Measurements from ENCODE around the gene ZBTB16. TPM values are rescaled to one million over a fixed set of nuclear protein-coding genes. Genes with fewer than 3 reads are reported as not detected.

The ZBTB16 gene, protein sequence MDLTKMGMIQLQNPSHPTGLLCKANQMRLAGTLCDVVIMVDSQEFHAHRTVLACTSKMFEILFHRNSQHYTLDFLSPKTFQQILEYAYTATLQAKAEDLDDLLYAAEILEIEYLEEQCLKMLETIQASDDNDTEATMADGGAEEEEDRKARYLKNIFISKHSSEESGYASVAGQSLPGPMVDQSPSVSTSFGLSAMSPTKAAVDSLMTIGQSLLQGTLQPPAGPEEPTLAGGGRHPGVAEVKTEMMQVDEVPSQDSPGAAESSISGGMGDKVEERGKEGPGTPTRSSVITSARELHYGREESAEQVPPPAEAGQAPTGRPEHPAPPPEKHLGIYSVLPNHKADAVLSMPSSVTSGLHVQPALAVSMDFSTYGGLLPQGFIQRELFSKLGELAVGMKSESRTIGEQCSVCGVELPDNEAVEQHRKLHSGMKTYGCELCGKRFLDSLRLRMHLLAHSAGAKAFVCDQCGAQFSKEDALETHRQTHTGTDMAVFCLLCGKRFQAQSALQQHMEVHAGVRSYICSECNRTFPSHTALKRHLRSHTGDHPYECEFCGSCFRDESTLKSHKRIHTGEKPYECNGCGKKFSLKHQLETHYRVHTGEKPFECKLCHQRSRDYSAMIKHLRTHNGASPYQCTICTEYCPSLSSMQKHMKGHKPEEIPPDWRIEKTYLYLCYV
- total RNA-seq (100 to 1,000 TPM in 2 of 9 donors, 10 to 100 TPM in 7; 15.3 to 130 (median 62.8) TPM), polyA plus RNA-seq (10 to 100 TPM; 44.0 to 86.1 TPM)
- long read RNA-seq, donor 1, full-length matches to known transcripts: 115 of 189 reads
- long read RNA-seq, donor 1, partial matches to known transcripts: 65 of 189 reads
- long read RNA-seq, donor 1, other reads (novel, unspliced or antisense): 9 of 189 reads
- long read RNA-seq, donor 2, full-length matches to known transcripts: 756 of 935 reads
- long read RNA-seq, donor 2, partial matches to known transcripts: 71 of 935 reads
- long read RNA-seq, donor 2, other reads (novel, unspliced or antisense): 108 of 935 reads
- long read RNA-seq, donor 3, full-length matches to known transcripts: 91 of 152 reads
- long read RNA-seq, donor 3, partial matches to known transcripts: 49 of 152 reads
- long read RNA-seq, donor 3, other reads (novel, unspliced or antisense): 12 of 152 reads

- TF ChIP-seq CTCF (IDR thresholded peaks at IDR 0.05) (peak in 11 of 12 donors; percentile 10 to 87 (median 42)), POLR2A (IDR thresholded peaks at IDR 0.05) (peak; percentile 92 to 98)
- Histone ChIP-seq H3K4me1 (peaks cover 14 to 64% (median 48%) of the 10 kb centered on the region in 12 donors), H3K9me3 (no peaks in the 10 kb centered on the region), H3K27me3 (peaks cover 0 to 13% (median 0%) of the 10 kb centered on the region in 9 donors), H3K4me3 (peak within 1 kb of the TSS; percentile 60 to 99 (median 80)), H3K27ac (peak within 1 kb of the TSS; percentile 79 to 100 (median 98)), H3K36me3 (peaks cover 5 to 20% (median 13%) of the 10 kb centered on the region in 9 donors)
- 0 to 2% (median 0%) methylated on average over 12 to 71 of the region's 71 CpGs for WGBS, 4 donors
- DNase-seq: peak; percentile 89 to 95 (median 92)
- peak; percentile 66 to 82 (median 76) for ATAC-seq
- intact Hi-C loops (cut with DNase I): loop anchor here (1.0 to 5.0 kb wide), 9 partner anchors 23 to 203 kb away; no protein-coding TSS in a partner anchor
These were observed at the start of gene ZBTB16 for GRCh38 chr11:114059278-114059983. Gene ZBTB16 (plus strand): TSS chr11:114059711. CDS start chr11:114063301, 3,590 bp downstream.

GRCh38 chr11:114010931-114011330 is 48.6 kb upstream of the ZBTB16 start:
- Histone ChIP-seq H3K36me3 (no peaks in the 10 kb centered on the region), H3K4me1 (no peaks in the 10 kb centered on the region), H3K27ac (no peak overlapping the region), H3K9me3 (no peaks in the 10 kb centered on the region), H3K4me3 (no peak overlapping the region), H3K27me3 (peaks cover 0 to 10% (median 0%) of the 10 kb centered on the region in 9 donors)
- WGBS, 4 donors: 55 to 66% (median 58%) methylated on average over 4 of the region's 4 CpGs
- intact Hi-C loops (cut with DNase I): no loop called here
- ATAC-seq (no peak), DNase-seq (no peak)
- TF ChIP-seq CTCF (IDR thresholded peaks at IDR 0.05) (no peak), POLR2A (IDR thresholded peaks at IDR 0.05) (no peak)

- no peaks in the 10 kb centered on the region for H3K36me3 ChIP-seq
- no peak for TF ChIP-seq POLR2A (IDR thresholded peaks at IDR 0.05)
- no peak for TF ChIP-seq CTCF (IDR thresholded peaks at IDR 0.05)
- no peak for DNase-seq
- no peaks in the 10 kb centered on the region for H3K9me3 ChIP-seq
- no peak for ATAC-seq
- 58 to 68% (median 61%) methylated on average over 2 of the region's 2 CpGs for WGBS, 4 donors
- H3K27ac ChIP-seq: no peak overlapping the region
- no peak overlapping the region for H3K4me3 ChIP-seq
- intact Hi-C loops (cut with DNase I): no loop called here
- no peaks in the 10 kb centered on the region for H3K4me1 ChIP-seq
- H3K27me3 ChIP-seq: peaks cover 0 to 10% (median 0%) of the 10 kb centered on the region in 9 donors
These were observed 48.1 kb upstream of the ZBTB16 start for GRCh38 chr11:114011443-114011842.

All from heart left ventricle (tissue), 16 donors.